OCI-LY7 (cell line): ENCODE measurements around the gene TCTA. TPM values are rescaled to one million over a fixed set of nuclear protein-coding genes. Genes with fewer than 3 reads are reported as not detected.
A peak's percentile ranks its signal among the peaks of the same experiment; 100 is the strongest.

Source experiments
- Bru-seq: library from RNA; stranded (reverse); fragments of 400-500 nt; gene quantifications from one replicate; lab custom pipeline; 2021; lab: Mats Ljungman, UMichigan
- BruChase-seq, 2 experiments: library from RNA; stranded (reverse); fragments of 400-500 nt; gene quantifications; one replicate each; lab custom pipeline; 2021; lab: Mats Ljungman, UMichigan
- BruUV-seq: library from RNA; stranded (reverse); fragments of 400-500 nt; replicated peaks from 2 replicates; lab custom pipeline; 2021; lab: Mats Ljungman, UMichigan
- CTCF ChIA-PET: fragments of 300-600 bp; sonication (Branson Sonifier 250); formaldehyde crosslinking; loops from one replicate; lab custom pipeline; 2022; ENCODE audit warnings: antibody characterized with exemption; ENCODE audit not compliant: unreplicated experiment; lab: Charles Lee
- POLR2A ChIA-PET: fragments of 300-600 bp; sonication (Branson Sonifier 250); formaldehyde crosslinking; loops from one replicate; lab custom pipeline; 2022; ENCODE audit warnings: antibody characterized with exemption; lab: Charles Lee
- DNase-seq: peaks from one replicate; pipeline ENCODE4 v3.0.0-alpha.2; 2015; ENCODE audit warnings: low spot score
- H2AFZ ChIP-seq: fragments of 200-600 bp; sonication (generic), shearing (Covaris generic); 2 replicates; pipeline ENCODE4 v1.6.1; 2014; ENCODE audit warnings: mild to moderate bottlenecking, antibody characterized with exemption, low read length, moderate library complexity
- H3K27ac ChIP-seq: fragments of 200-600 bp; sonication (generic); 2 replicates; pipeline ENCODE4 v1.5.1; 2014; ENCODE audit warnings: mixed run types, low read depth, mild to moderate bottlenecking, moderate library complexity, low read length, inconsistent platforms; ENCODE audit not compliant: poor library complexity, severe bottlenecking
- H3K36me3 ChIP-seq: fragments of 200-600 bp; sonication (generic); 2 replicates; pipeline ENCODE4 v1.6.1; 2014; ENCODE audit warnings: mild to moderate bottlenecking, antibody characterized with exemption, low read length, moderate library complexity, mixed read lengths; ENCODE audit not compliant: insufficient read depth
- H3K4me1 ChIP-seq: fragments of 200-600 bp; sonication (generic); 2 replicates; pipeline ENCODE4 v1.5.1; 2014; ENCODE audit warnings: mild to moderate bottlenecking, low read length; ENCODE audit not compliant: insufficient read depth, poor library complexity, severe bottlenecking
- H3K4me2 ChIP-seq: fragments of 200-600 bp; sonication (generic); 2 replicates; pipeline ENCODE4 v1.6.1; 2014; ENCODE audit warnings: mild to moderate bottlenecking, low read length
- H3K4me3 ChIP-seq: fragments of 200-600 bp; sonication (generic); 2 replicates; pipeline ENCODE4 v1.5.1; 2014; ENCODE audit warnings: mild to moderate bottlenecking, low read depth, low read length; ENCODE audit not compliant: poor library complexity, severe bottlenecking
- H3K79me2 ChIP-seq: fragments of 200-600 bp; sonication (generic); 2 replicates; pipeline ENCODE4 v1.6.1; 2016; ENCODE audit warnings: low read depth, mild to moderate bottlenecking, low read length, moderate library complexity, mixed read lengths; ENCODE audit not compliant: insufficient read depth
- H3K9me2 ChIP-seq: fragments of 200-600 bp; sonication (generic); 2 replicates; pipeline ENCODE4 v1.6.1; 2016; ENCODE audit warnings: mild to moderate bottlenecking, low read length, mixed read lengths; ENCODE audit not compliant: insufficient read depth
- H3K9me3 ChIP-seq: fragments of 200-600 bp; sonication (generic); 2 replicates; pipeline ENCODE4 v1.6.1; 2014; ENCODE audit warnings: mild to moderate bottlenecking, mixed run types, low read length, mixed read lengths
- H4K20me1 ChIP-seq: fragments of 200-600 bp; sonication (generic); 2 replicates; pipeline ENCODE4 v1.6.1; 2014; ENCODE audit warnings: mild to moderate bottlenecking, antibody characterized with exemption, low read length, moderate library complexity, mixed read lengths; ENCODE audit not compliant: insufficient read depth
- CTCF ChIP-seq: fragments of 200-600 bp; sonication (generic); conservative IDR thresholded peaks from 2 replicates; pipeline ENCODE4 v1.5.1; 2014; ENCODE audit warnings: mild to moderate bottlenecking, antibody characterized with exemption, low read length, moderate library complexity, mixed read lengths
- EZH2phosphoT487 ChIP-seq: fragments of 200-600 bp; sonication (generic); IDR thresholded peaks from 2 replicates; pipeline ENCODE4 v1.6.1; 2018; ENCODE audit warnings: low read depth, borderline replicate concordance, mild to moderate bottlenecking, mixed run types, antibody characterized with exemption, low read length, moderate library complexity, mixed read lengths
- intact Hi-C: fragments of 100-400 bp; cut with micrococcal nuclease; formaldehyde crosslinking; loops from one replicate; pipeline ENCODE4 v1.10.0; 2022; ENCODE audit not compliant: unreplicated experiment
- long read RNA-seq: library from polyadenylated mRNA; stranded (forward); transcript quantifications from one replicate; pipeline ENCODE4 v2.0.0, GENCODE V29; 2022
- total RNA-seq, 2 experiments: library from RNA; depleted of rRNA in 1 of 2; stranded (reverse); fragments of >200 nt in 1 of 2; shearing (Covaris generic) in 1 of 2; gene quantifications; 2 replicates each; pipeline ENCODE4 v1.2.3, GENCODE V29; 2014 to 2022

Gene TCTA
- total RNA-seq (2014; rRNA removed; shearing (Covaris generic)) (15.8 and 17.9 TPM in 2 replicates), total RNA-seq (2022) (35.3 and 37.7 TPM in 2 replicates), Bru-seq, nascent RNA (percentile 83 among the genes with signal in this experiment), BruChase-seq, experiment 1, labeled RNA remaining after a 6-hour chase (percentile 87 among the genes with signal in this experiment), BruChase-seq, experiment 2, labeled RNA remaining after a 2-hour chase (percentile 80 among the genes with signal in this experiment)
- long read RNA-seq, transcript TCTA-201 (3 exons, 2,146 nt) = major isoform, 31 of 46 reads
- long read RNA-seq, partial matches to known transcripts = 3 of 46 reads
- long read RNA-seq, other reads (novel, unspliced or antisense) = 7 of 46 reads

GRCh38 chr3:49411968-49412631, at the start of gene TCTA, which contains the start of gene RHOA:
TCTA (plus strand) TSS chr3:49412423; CDS start chr3:49412427, 4 bp downstream.
RHOA (minus strand) TSS chr3:49411976; CDS start chr3:49375589, 36,387 bp downstream.
- ChIA-PET POLR2A (interaction anchor here (0.6 to 2.7 kb wide), 11 partner anchors 16 to 1395 kb away, joined by 3 to 16 read pairs (median 5); partner anchors contain the start of gene USP4), CTCF (interaction anchor here (0.6 kb wide), 1 partner anchor 53 kb away, joined by 3 read pairs; no protein-coding TSS in a partner anchor)
- Histone ChIP-seq H3K36me3 (peaks cover 36% of the 10 kb centered on the region), H3K79me2 (peaks cover 62% of the 10 kb centered on the region), H3K9me3 (no peaks in the 10 kb centered on the region), H3K9me2 (no peaks in the 10 kb centered on the region), H3K4me3 (peak within 1 kb of the TSS; percentile 91), H4K20me1 (peaks cover 27% of the 10 kb centered on the region), H3K4me2 (peak within 1 kb of the TSS; percentile 90), H3K4me1 (peaks cover 65% of the 10 kb centered on the region), H3K27ac (peak within 1 kb of the TSS; percentile 79), H2AFZ (no peak within 1 kb of the TSS)
- intact Hi-C loops = loop anchor here (1.0 to 2.0 kb wide), 2 partner anchors 53 to 72 kb away; partner anchors contain the start of genes GPX1 and USP4
- DNase-seq = peak; percentile 100
- TSS peak; percentile 65 for BruUV-seq
- TF ChIP-seq CTCF (no peak), EZH2phosphoT487 (no peak)

- no peak overlapping the region for H3K27ac ChIP-seq
- H3K4me2 ChIP-seq = no peak overlapping the region
- H4K20me1 ChIP-seq = no peaks in the 10 kb centered on the region
- BruUV-seq = no TSS peak
- TF ChIP-seq CTCF (no peak), EZH2phosphoT487 (no peak)
- peaks cover 92% of the 10 kb centered on the region for H3K36me3 ChIP-seq
- ChIA-PET CTCF (no interaction called here), POLR2A (no interaction called here)
- H3K79me2 ChIP-seq = peaks cover 18% of the 10 kb centered on the region
- intact Hi-C loops = no loop called here
- peaks cover 19% of the 10 kb centered on the region for H3K4me1 ChIP-seq
- H3K9me2 ChIP-seq = no peaks in the 10 kb centered on the region
- no peak overlapping the region for H3K4me3 ChIP-seq
- no peak for DNase-seq
- H3K9me3 ChIP-seq = no peaks in the 10 kb centered on the region
- H2AFZ ChIP-seq = no peak overlapping the region
These were observed 49.7 kb upstream of the TCTA start for GRCh38 chr3:49362561-49362960.
